Astrocyte of the spinal cord (primary cell): ENCODE measurements around the gene MRPL27.

Experiments
- DNase-seq: peaks from one replicate; pipeline ENCODE4 v3.0.0; 2011; ENCODE audit warnings: low read depth, low spot score
- H3K4me3 ChIP-seq: 2 replicates; pipeline ENCODE4 v1.5.1; 2011; ENCODE audit warnings: low read depth, mild to moderate bottlenecking, low read length, moderate library complexity
- CTCF ChIP-seq: IDR thresholded peaks from 2 replicates; pipeline ENCODE4 v1.5.1; 2012; ENCODE audit warnings: low read depth, mild to moderate bottlenecking, low read length, inconsistent platforms
- in situ Hi-C: cut with HindIII; loops from 2 replicates; pipeline ENCODE4 v1.10.0; 2017; ENCODE audit warnings: low sequenced_read_pairs

Gene MRPL27

GRCh38 chr17:50386510-50386909, 13.5 kb upstream of the MRPL27 start:
- in situ Hi-C loops, result no loop called here
- no peak overlapping the region for H3K4me3 ChIP-seq
- no peak for TF ChIP-seq CTCF
- no peak for DNase-seq

- no peak overlapping the region for H3K4me3 ChIP-seq
- TF ChIP-seq CTCF, result no peak
- in situ Hi-C loops, result no loop called here
- DNase-seq, result no peak
Measured at GRCh38 chr17:50382931-50383330, 9.9 kb upstream of the MRPL27 start.

- TF ChIP-seq CTCF, result no peak
- DNase-seq, result no peak
- in situ Hi-C loops, result no loop called here
- H3K4me3 ChIP-seq, result no peak overlapping the region
Measured at GRCh38 chr17:50381920-50382319, 8.9 kb upstream of the MRPL27 start.

GRCh38 chr17:50381260-50381815, 8.4 kb upstream of the MRPL27 start:
- in situ Hi-C loops, result no loop called here
- no peak for DNase-seq
- H3K4me3 ChIP-seq, result no peak overlapping the region
- TF ChIP-seq CTCF, result no peak

- in situ Hi-C loops, result no loop called here
- peak; percentile 11 for TF ChIP-seq CTCF
- no peak overlapping the region for H3K4me3 ChIP-seq
- DNase-seq, result no peak
Measured at GRCh38 chr17:50380369-50381259, 7.6 kb upstream of the MRPL27 start.

GRCh38 chr17:50379351-50380132, 6.6 kb upstream of the MRPL27 start:
- in situ Hi-C loops, result no loop called here

More at GRCh38 chr17:50379351-50380132, 6.6 kb upstream of the MRPL27 start:
- no peak for DNase-seq
- H3K4me3 ChIP-seq, result no peak overlapping the region
- no peak for TF ChIP-seq CTCF
